ENCODE results near the gene KRTCAP3.

Gene KRTCAP3

GRCh38 chr2:27464443-27464842, 22.3 kb downstream of the KRTCAP3 start:
- H3K9me3 Mint-ChIP-seq, result no peaks in the 10 kb centered on the region
- no peak overlapping the region for H3K27ac Mint-ChIP-seq
- no peak overlapping the region for H3K4me3 Mint-ChIP-seq
- no peak for DNase-seq
- no peaks in the 10 kb centered on the region for H3K27me3 Mint-ChIP-seq
- no peaks in the 10 kb centered on the region for H3K4me1 Mint-ChIP-seq (ENCODE audit: low read depth)
- peaks cover 3% of the 10 kb centered on the region for H3K36me3 Mint-ChIP-seq (ENCODE audit: low read depth)

- H3K27me3 Mint-ChIP-seq, result no peaks in the 10 kb centered on the region
- H3K4me3 Mint-ChIP-seq, result no peak overlapping the region
- DNase-seq, result no peak
- H3K27ac Mint-ChIP-seq, result no peak overlapping the region
- peaks cover 32% of the 10 kb centered on the region for H3K36me3 Mint-ChIP-seq (ENCODE audit: low read depth)
- H3K4me1 Mint-ChIP-seq (ENCODE audit: low read depth), result no peaks in the 10 kb centered on the region
- H3K9me3 Mint-ChIP-seq, result no peaks in the 10 kb centered on the region
Observed at GRCh38 chr2:27471961-27472360, 29.8 kb downstream of the KRTCAP3 start.

GRCh38 chr2:27485496-27485895, 43.3 kb downstream of the KRTCAP3 start:
- H3K36me3 Mint-ChIP-seq (ENCODE audit: low read depth), result peaks cover 22% of the 10 kb centered on the region
- H3K4me3 Mint-ChIP-seq, result no peak overlapping the region
- H3K27me3 Mint-ChIP-seq, result no peaks in the 10 kb centered on the region
- no peak for DNase-seq
- no peaks in the 10 kb centered on the region for H3K9me3 Mint-ChIP-seq
- H3K4me1 Mint-ChIP-seq (ENCODE audit: low read depth), result peaks cover 19% of the 10 kb centered on the region
- H3K27ac Mint-ChIP-seq, result no peak overlapping the region

- Mint-ChIP-seq H3K4me1 (ENCODE audit: low read depth) (peaks cover 22% of the 10 kb centered on the region), H3K36me3 (ENCODE audit: low read depth) (peaks cover 7% of the 10 kb centered on the region), H3K4me3 (peak overlapping the region; percentile 83), H3K27me3 (peaks cover 10% of the 10 kb centered on the region), H3K9me3 (no peaks in the 10 kb centered on the region), H3K27ac (peak overlapping the region; percentile 83)
- no peak for DNase-seq
Observed at GRCh38 chr2:27489118-27489497, 46.9 kb downstream of the KRTCAP3 start.

GRCh38 chr2:27489498-27490397, 47.6 kb downstream of the KRTCAP3 start, which contains the start of gene IFT172:
IFT172 (minus strand) TSS chr2:27489743; CDS start chr2:27489653, 90 bp downstream.
- H3K27me3 Mint-ChIP-seq, result peaks cover 15% of the 10 kb centered on the region
- peaks cover 26% of the 10 kb centered on the region for H3K4me1 Mint-ChIP-seq (ENCODE audit: low read depth)
- H3K36me3 Mint-ChIP-seq (ENCODE audit: low read depth), result peaks cover 5% of the 10 kb centered on the region
- H3K9me3 Mint-ChIP-seq, result no peaks in the 10 kb centered on the region
- DNase-seq, result peak; percentile 96
- H3K27ac Mint-ChIP-seq, result peak within 1 kb of the TSS; percentile 83
- peak within 1 kb of the TSS; percentile 83 for H3K4me3 Mint-ChIP-seq

GRCh38 chr2:27492557-27492956, 50.4 kb downstream of the KRTCAP3 start:
- H3K27ac Mint-ChIP-seq, result no peak overlapping the region
- H3K36me3 Mint-ChIP-seq (ENCODE audit: low read depth), result peaks cover 3% of the 10 kb centered on the region
- peaks cover 30% of the 10 kb centered on the region for H3K4me1 Mint-ChIP-seq (ENCODE audit: low read depth)
- no peaks in the 10 kb centered on the region for H3K9me3 Mint-ChIP-seq
- no peak overlapping the region for H3K4me3 Mint-ChIP-seq
- no peak for DNase-seq
- peaks cover 39% of the 10 kb centered on the region for H3K27me3 Mint-ChIP-seq

GRCh38 chr2:27493948-27494283, 51.7 kb downstream of the KRTCAP3 start:
- Mint-ChIP-seq H3K9me3 (no peaks in the 10 kb centered on the region), H3K27me3 (peaks cover 50% of the 10 kb centered on the region), H3K36me3 (ENCODE audit: low read depth) (peaks cover 3% of the 10 kb centered on the region), H3K4me1 (ENCODE audit: low read depth) (peaks cover 25% of the 10 kb centered on the region), H3K27ac (no peak overlapping the region), H3K4me3 (peak overlapping the region; percentile 62)
- DNase-seq, result no peak

All from activated T-cell treated with anti-CD3 and anti-CD28 coated beads, Interleukin-2, amount 50 U/mL, for 24 hours (primary cell).